B cell (primary cell): Measurements from ENCODE around the gene SERPINB6. TPM values are rescaled to one million over a fixed set of nuclear protein-coding genes. Genes with fewer than 3 reads are reported as not detected.

Source experiments
- ATAC-seq: fragments of 200-7000 bp; cut with Tn5 transposase; one replicate; pipeline ENCODE4 v1.10.0; 2021; ENCODE audit warnings: low read depth, mild to moderate bottlenecking, moderate number of reproducible peaks, moderate library complexity
- CTCF ChIA-PET: fragments of 350-600 bp; sonication (Branson Sonifier 250); formaldehyde crosslinking; loops from one replicate; lab custom pipeline; 2021; ENCODE audit warnings: antibody characterized with exemption, inconsistent platforms; lab: Charles Lee
- POLR2A ChIA-PET: fragments of 350-600 bp; sonication (Branson Sonifier 250); formaldehyde crosslinking; loops from one replicate; lab custom pipeline; 2021; ENCODE audit warnings: antibody characterized with exemption; lab: Charles Lee
- DNase-seq: peaks from one replicate; pipeline ENCODE4 v3.0.0; 2013
- H2AFZ ChIP-seq: 2 replicates; pipeline ENCODE4 v1.6.1; 2012; ENCODE audit warnings: mild to moderate bottlenecking, low read depth, low read length; ENCODE audit not compliant: insufficient read depth, poor library complexity, severe bottlenecking
- H3K27ac ChIP-seq, 2 donors: 1 replicate in 1 of 2; 2 replicates in 1 of 2; pipeline ENCODE4 v1.5.1; 2012 to 2013; ENCODE audit warnings: low read length in 2 of 2, mild to moderate bottlenecking in 2 of 2, moderate library complexity in 1 of 2
- H3K27me3 ChIP-seq, 4 experiments: fragments of 200-600 bp in 1 of 4; sonication (generic) in 1 of 4; replicated peaks in 1 of 4; 1 replicate in 2 of 4; 2 replicates in 2 of 4; pipeline versions ENCODE4 v1.6.1 to v1.7.0; 2013 to 2016; ENCODE audit warnings: low read length in 3 of 4, mild to moderate bottlenecking in 2 of 4, mixed read lengths in 1 of 4, moderate library complexity in 1 of 4; ENCODE audit not compliant: insufficient read depth in 4 of 4, control insufficient read depth in 3 of 4; ENCODE audit errors: control extremely low read depth in 1 of 4
- H3K36me3 ChIP-seq, 2 experiments: replicated peaks in 1 of 2; 1 replicate in 1 of 2; 2 replicates in 1 of 2; pipeline versions ENCODE4 v1.6.1 to v1.7.1; 2013; ENCODE audit warnings: low read length in 1 of 2; ENCODE audit not compliant: insufficient read depth in 2 of 2, control insufficient read depth in 1 of 2; ENCODE audit errors: control extremely low read depth in 1 of 2, extremely low read depth in 1 of 2
- H3K4me1 ChIP-seq, 2 donors: fragments of 200-600 bp in 1 of 2; sonication (generic) in 1 of 2; 1 replicate in 1 of 2; 2 replicates in 1 of 2; pipeline versions ENCODE4 v1.5.1 to v1.6.1; 2013 to 2017; ENCODE audit warnings: low read length in 2 of 2; ENCODE audit not compliant: control insufficient read depth in 2 of 2, insufficient read depth in 2 of 2
- H3K4me2 ChIP-seq: replicated peaks from 2 replicates; pipeline ENCODE3; 2012; ENCODE audit warnings: mild to moderate bottlenecking, low read depth, low read length; ENCODE audit not compliant: poor library complexity, severe bottlenecking
- H3K4me3 ChIP-seq, 5 experiments: fragments of 200-600 bp in 1 of 5; sonication (generic) in 1 of 5; 1 replicate in 3 of 5; 2 replicates in 2 of 5; pipeline versions ENCODE4 v1.5.1 to v1.7.0; 2011 to 2016; ENCODE audit warnings: low read length in 4 of 5, mild to moderate bottlenecking in 4 of 5, low read depth in 2 of 5, control low read depth in 1 of 5, moderate library complexity in 1 of 5; ENCODE audit not compliant: insufficient read depth in 1 of 5; ENCODE audit errors: control extremely low read depth in 1 of 5, extremely low read depth in 1 of 5
- H3K79me2 ChIP-seq: fragments of 200-600 bp; sonication (generic); one replicate; pipeline ENCODE4 v1.6.0; 2016; ENCODE audit warnings: low read length; ENCODE audit not compliant: control insufficient read depth, insufficient read depth
- H3K9ac ChIP-seq: fragments of 200-600 bp; sonication (generic); 2 replicates; pipeline ENCODE4 v1.6.1; 2017; ENCODE audit warnings: mild to moderate bottlenecking, low read length, moderate library complexity
- H3K9me3 ChIP-seq, 3 donors: one replicate each; pipeline versions ENCODE4 v1.6.1 to v1.7.1; 2013; ENCODE audit warnings: low read length in 2 of 3; ENCODE audit not compliant: control insufficient read depth in 2 of 3, insufficient read depth in 1 of 3; ENCODE audit errors: control extremely low read depth in 1 of 3
- H4K20me1 ChIP-seq: 2 replicates; pipeline ENCODE4 v1.6.0; 2012; ENCODE audit warnings: mild to moderate bottlenecking, low read length; ENCODE audit not compliant: insufficient read depth, control insufficient read depth, poor library complexity, severe bottlenecking
- H3K27ac Mint-ChIP-seq: one replicate; pipeline ENCODE4 v1.8.0; 2021; ENCODE audit warnings: mixed read lengths
- H3K27me3 Mint-ChIP-seq: one replicate; pipeline ENCODE4 v1.8.0; 2021; ENCODE audit warnings: mixed read lengths
- H3K4me1 Mint-ChIP-seq: one replicate; pipeline ENCODE4 v1.8.0; 2021; ENCODE audit warnings: mixed read lengths
- H3K4me3 Mint-ChIP-seq: one replicate; pipeline ENCODE4 v1.8.0; 2021; ENCODE audit warnings: mixed read lengths
- H3K9me3 Mint-ChIP-seq: one replicate; pipeline ENCODE4 v1.8.0; 2022; ENCODE audit warnings: mixed read lengths; ENCODE audit not compliant: insufficient read depth
- EZH2 ChIP-seq: IDR thresholded peaks from 2 replicates; pipeline ENCODE4 v1.6.1; 2012; ENCODE audit warnings: borderline replicate concordance, low read depth, mild to moderate bottlenecking, moderate library complexity, low read length; ENCODE audit not compliant: insufficient read depth, poor library complexity, severe bottlenecking
- WGBS: methylation state at CpG from one replicate; pipeline ENCODE4 v1.1.5; 2013; ENCODE audit warnings: missing lambda C conversion rate; ENCODE audit not compliant: insufficient coverage; 5-methylcytosine and 5-hydroxymethylcytosine counted together
- intact Hi-C: fragments of 100-400 bp; cut with micrococcal nuclease; formaldehyde crosslinking; loops from one replicate; pipeline ENCODE4 v1.10.0; 2022
- polyA plus RNA-seq: library from polyadenylated mRNA; depleted of rRNA; stranded (reverse); fragments of >200 nt; gene quantifications from 2 replicates; pipeline ENCODE4 v1.2.3, GENCODE V29; 2012
- total RNA-seq, 2 donors: library from RNA; stranded (reverse); fragments of 120-200 nt in 1 of 2; gene quantifications; 1 replicate in 1 of 2; 2 replicates in 1 of 2; pipeline versions ENCODE4 v1.2.3 to v1.2.4, GENCODE V29; 2013 to 2022
- TF ChIP-seq, protein P1 (sequence below): fragments of 200-600 bp; IDR thresholded peaks from one replicate; pipeline ENCODE4 v1.8.0; 2022; ENCODE audit warnings: antibody characterized with exemption, mild to moderate bottlenecking

SERPINB6 gene
- total and polyA plus RNA-seq, 2 donors (not counting 1 experiment from before 2014, with no cell fraction given): 35.2 to 58.5 TPM

DNA sequence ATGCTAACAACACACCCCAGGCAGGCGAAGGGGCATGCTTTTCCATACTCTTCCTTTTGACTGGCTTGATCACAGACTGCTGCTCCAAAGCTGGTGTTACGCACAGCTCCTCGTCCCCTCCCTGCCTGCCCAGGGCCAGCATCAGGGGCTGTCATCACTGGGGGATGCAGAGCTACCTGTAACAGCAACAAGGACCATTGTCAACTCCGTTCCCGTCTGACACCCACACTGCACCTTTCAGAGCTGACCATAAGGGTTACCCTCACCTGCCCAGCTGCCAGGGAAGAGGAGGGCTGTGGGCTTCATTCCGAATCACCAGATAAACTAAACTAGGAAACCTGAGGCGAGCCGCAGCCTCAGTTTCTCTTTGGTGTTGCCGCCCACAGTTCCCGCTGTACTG, 43.8 kb upstream of the SERPINB6 start:
- Histone ChIP-seq H3K9me3 (peaks cover 2 to 21% (median 13%) of the 10 kb centered on the region in 3 donors), H3K4me3 (no peak overlapping the region), H3K79me2 (no peaks in the 10 kb centered on the region), H3K27me3 (no peaks in the 10 kb centered on the region), H3K27ac (no peak overlapping the region), H2AFZ (no peak overlapping the region), H3K36me3 (peaks cover 0 to 11% of the 10 kb centered on the region in 2 experiments), H3K4me1 (no peaks in the 10 kb centered on the region), H3K9ac (no peak overlapping the region), H3K4me2 (no peak overlapping the region), H4K20me1 (no peaks in the 10 kb centered on the region)
- Mint-ChIP-seq H3K4me3 (no peak overlapping the region), H3K9me3 (peaks cover 10% of the 10 kb centered on the region), H3K27ac (no peak overlapping the region), H3K27me3 (no peaks in the 10 kb centered on the region), H3K4me1 (no peaks in the 10 kb centered on the region)
- ATAC-seq (no peak), DNase-seq (no peak)
- POLR2A ChIA-PET: interaction anchor here (1.0 kb wide), 1 partner anchor 12 kb away, joined by 3 read pairs; no protein-coding TSS in a partner anchor
- WGBS: 96% methylated on average over 10 of the region's 10 CpGs
- CTCF ChIA-PET: interaction anchor here (0.6 to 1.7 kb wide), 2 partner anchors 13 to 999 kb away, joined by 3 to 4 read pairs; no protein-coding TSS in a partner anchor
- TF ChIP-seq, protein P1, sequence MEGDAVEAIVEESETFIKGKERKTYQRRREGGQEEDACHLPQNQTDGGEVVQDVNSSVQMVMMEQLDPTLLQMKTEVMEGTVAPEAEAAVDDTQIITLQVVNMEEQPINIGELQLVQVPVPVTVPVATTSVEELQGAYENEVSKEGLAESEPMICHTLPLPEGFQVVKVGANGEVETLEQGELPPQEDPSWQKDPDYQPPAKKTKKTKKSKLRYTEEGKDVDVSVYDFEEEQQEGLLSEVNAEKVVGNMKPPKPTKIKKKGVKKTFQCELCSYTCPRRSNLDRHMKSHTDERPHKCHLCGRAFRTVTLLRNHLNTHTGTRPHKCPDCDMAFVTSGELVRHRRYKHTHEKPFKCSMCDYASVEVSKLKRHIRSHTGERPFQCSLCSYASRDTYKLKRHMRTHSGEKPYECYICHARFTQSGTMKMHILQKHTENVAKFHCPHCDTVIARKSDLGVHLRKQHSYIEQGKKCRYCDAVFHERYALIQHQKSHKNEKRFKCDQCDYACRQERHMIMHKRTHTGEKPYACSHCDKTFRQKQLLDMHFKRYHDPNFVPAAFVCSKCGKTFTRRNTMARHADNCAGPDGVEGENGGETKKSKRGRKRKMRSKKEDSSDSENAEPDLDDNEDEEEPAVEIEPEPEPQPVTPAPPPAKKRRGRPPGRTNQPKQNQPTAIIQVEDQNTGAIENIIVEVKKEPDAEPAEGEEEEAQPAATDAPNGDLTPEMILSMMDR: no peak
- no peak for TF ChIP-seq EZH2
- intact Hi-C loops: no loop called here

DNA sequence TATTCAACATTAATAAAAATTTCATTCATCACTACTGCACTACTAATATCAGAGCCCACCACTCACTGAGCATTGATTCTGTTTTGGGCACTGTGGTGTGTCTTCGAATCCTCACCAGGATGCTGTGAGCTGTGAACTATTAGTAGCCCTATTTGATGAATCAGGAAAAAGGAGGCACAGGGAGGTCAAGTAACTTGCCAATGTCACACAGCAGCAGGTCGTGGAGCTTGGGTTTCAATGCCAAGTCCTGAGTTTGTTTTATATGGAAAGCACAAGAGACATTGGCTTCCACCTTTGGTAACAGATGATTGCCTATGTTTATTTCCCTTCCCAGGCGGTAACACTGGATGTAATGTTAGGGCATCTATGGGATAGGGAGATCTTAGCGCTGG, 43.3 kb upstream of the SERPINB6 start:
- H3K27me3 Mint-ChIP-seq: no peaks in the 10 kb centered on the region
- Histone ChIP-seq H3K9me3 (peaks cover 2 to 21% (median 13%) of the 10 kb centered on the region in 3 donors), H3K27me3 (no peaks in the 10 kb centered on the region), H3K27ac (no peak overlapping the region), H2AFZ (no peak overlapping the region), H3K9ac (no peak overlapping the region), H3K79me2 (no peaks in the 10 kb centered on the region), H3K4me3 (no peak overlapping the region), H3K4me2 (no peak overlapping the region), H3K36me3 (peaks cover 0 to 15% of the 10 kb centered on the region in 2 experiments), H4K20me1 (no peaks in the 10 kb centered on the region), H3K4me1 (no peaks in the 10 kb centered on the region)
- ATAC-seq: no peak
- DNase-seq: no peak
- POLR2A ChIA-PET: interaction anchor here (1.0 kb wide), 1 partner anchor 12 kb away, joined by 3 read pairs; no protein-coding TSS in a partner anchor
- H3K27ac Mint-ChIP-seq: no peak overlapping the region
- TF ChIP-seq EZH2: no peak
- TF ChIP-seq, protein P1: no peak
- WGBS: 80% methylated on average over 2 of the region's 4 CpGs
- H3K4me1 Mint-ChIP-seq: no peaks in the 10 kb centered on the region
- peaks cover 11% of the 10 kb centered on the region for H3K9me3 Mint-ChIP-seq
- intact Hi-C loops: no loop called here
- no peak overlapping the region for H3K4me3 Mint-ChIP-seq
- CTCF ChIA-PET: interaction anchor here (0.6 to 1.7 kb wide), 2 partner anchors 12 to 999 kb away, joined by 3 to 4 read pairs; no protein-coding TSS in a partner anchor
